K562 (cell line): ENCODE results near the gene SEPTIN2. TPM values are rescaled to one million over a fixed set of nuclear protein-coding genes. Genes with fewer than 3 reads are reported as not detected.

Source experiments
- ARNT ChIP-seq, 2 experiments: fragments of 450-650 bp; IDR thresholded peaks; 2 replicates each; pipeline ENCODE4 v1.6.1; 2016; ENCODE audit warnings: mild to moderate bottlenecking in 1 of 2
- BRD9 ChIP-seq: fragments of 450-650 bp; IDR thresholded peaks from 2 replicates; pipeline ENCODE4 v1.6.1; 2018; ENCODE audit warnings: low read depth; ENCODE audit not compliant: partially characterized antibody
- CHD2 ChIP-seq: IDR thresholded peaks from 2 replicates; pipeline ENCODE4 v1.6.1; 2011; ENCODE audit warnings: low read depth, low read length
- DACH1 ChIP-seq: fragments of 450-650 bp; IDR thresholded peaks from 2 replicates; pipeline ENCODE4 v1.6.1; 2018; ENCODE audit not compliant: partially characterized antibody
- E2F3 ChIP-seq: fragments of 250-450 bp; sonication (Bioruptor Pico); IDR thresholded peaks from 2 replicates; pipeline ENCODE4 v1.4.0; 2020; ENCODE audit warnings: mild to moderate bottlenecking
- FOXA3 ChIP-seq, 2 experiments: fragments of 450-650 bp in 1 of 2; sonication (generic) in 1 of 2; formaldehyde crosslinking; IDR thresholded peaks in 1 of 2; conservative IDR thresholded peaks in 1 of 2; 2 replicates each; pipeline versions ENCODE4 v1.4.0 to v1.8.0; 2020 to 2022; ENCODE audit warnings: mild to moderate bottlenecking in 2 of 2, missing genetic modification reagents in 1 of 2
- FOXK2 ChIP-seq, 2 experiments: fragments of 450-650 bp; IDR thresholded peaks in 1 of 2; conservative IDR thresholded peaks in 1 of 2; 2 replicates each; pipeline ENCODE4 v1.6.1; 2016; ENCODE audit warnings: low read depth in 2 of 2, mild to moderate bottlenecking in 1 of 2
- JUNB ChIP-seq: fragments of 450-650 bp; formaldehyde crosslinking; conservative IDR thresholded peaks from 2 replicates; pipeline ENCODE4 v1.4.0; 2020; ENCODE audit warnings: mild to moderate bottlenecking
- L3MBTL2 ChIP-seq: fragments of 450-650 bp; IDR thresholded peaks from 2 replicates; pipeline ENCODE4 v1.6.1; 2016; ENCODE audit warnings: mild to moderate bottlenecking, moderate library complexity
- MEF2A ChIP-seq: IDR thresholded peaks from 2 replicates; pipeline ENCODE4 v1.6.1; 2011; ENCODE audit warnings: low read depth, mild to moderate bottlenecking, low read length, moderate library complexity; ENCODE audit not compliant: control insufficient read depth
- POLR2AphosphoS5 ChIP-seq: IDR thresholded peaks from 2 replicates; pipeline ENCODE4 v1.6.1; 2011; ENCODE audit warnings: mild to moderate bottlenecking, low read depth, low read length, moderate library complexity; ENCODE audit not compliant: control insufficient read depth, insufficient read depth
- SMAD1 ChIP-seq: fragments of 150-350 bp; IDR thresholded peaks from 2 replicates; pipeline ENCODE4 v1.6.1; 2014; ENCODE audit warnings: low read length, low read depth; ENCODE audit not compliant: partially characterized antibody
- SMARCC2 ChIP-seq: fragments of 450-650 bp; IDR thresholded peaks from 2 replicates; pipeline ENCODE4 v1.6.1; 2017; ENCODE audit warnings: antibody characterized with exemption, moderate library complexity, mild to moderate bottlenecking, low read depth
- SUPT5H ChIP-seq: fragments of 450-650 bp; IDR thresholded peaks from 2 replicates; pipeline ENCODE4 v1.6.1; 2016
- TARDBP ChIP-seq: fragments of 450-650 bp; IDR thresholded peaks from 2 replicates; pipeline ENCODE4 v1.6.1; 2016
- ZKSCAN8 ChIP-seq: fragments of 200-800 bp; sonication (Bioruptor generic); IDR thresholded peaks from 2 replicates; pipeline ENCODE4 v1.6.1; 2016; ENCODE audit warnings: missing genetic modification characterization, missing compliant biosample characterization
- ZNF217 ChIP-seq: sonication (generic); formaldehyde crosslinking; IDR thresholded peaks from 2 replicates; pipeline ENCODE4 v1.8.0; 2022; ENCODE audit warnings: mild to moderate bottlenecking, missing genetic modification reagents
- ZNF224 ChIP-seq: sonication (generic); formaldehyde crosslinking; IDR thresholded peaks from 2 replicates; pipeline ENCODE4 v1.8.0; 2022; ENCODE audit warnings: mild to moderate bottlenecking, missing genetic modification reagents
- polyA plus RNA-seq, 8 experiments: library from polyadenylated mRNA; depleted of rRNA in 4 of 8; stranded (reverse) in 5 of 8; unstranded in 3 of 8; fragments of >200 nt; fragmentation: Nextera tagmentation in 2 of 8; fragmentation: Illumina TruSeq in 1 of 8; extraction: Ambion mirVana in 2 of 8; extraction: Trizol in 1 of 8; gene quantifications; 2 replicates each; pipeline versions ENCODE4 v1.2.1 to v1.2.3, GENCODE V29; 2011 to 2014; ENCODE audit warnings: inconsistent platforms in 1 of 8, missing spikeins in 1 of 8
- total RNA-seq, 7 experiments: library from RNA; depleted of rRNA in 6 of 7; stranded (reverse); fragments of >200 nt in 6 of 7; fragmentation: Illumina TruSeq in 2 of 7; extraction: Trizol in 2 of 7; gene quantifications; 2 replicates each; pipeline versions ENCODE4 v1.2.1 to v1.2.3, GENCODE V29; 2011 to 2021; ENCODE audit warnings: low replicate concordance in 1 of 7
- TF ChIP-seq, protein P1 (sequence below): sonication (generic); formaldehyde crosslinking; IDR thresholded peaks from 2 replicates; pipeline ENCODE4 v1.8.0; 2022; ENCODE audit warnings: mild to moderate bottlenecking, missing genetic modification reagents
- TF ChIP-seq, protein P2 (sequence below), 2 experiments: fragments of 450-650 bp; IDR thresholded peaks; 2 replicates each; pipeline ENCODE4 v1.6.1; 2016
- TF ChIP-seq, protein P3 (sequence below): sonication (generic); formaldehyde crosslinking; IDR thresholded peaks from 2 replicates; pipeline ENCODE4 v1.8.0; 2022; ENCODE audit warnings: missing genetic modification reagents, mild to moderate bottlenecking, moderate library complexity, borderline replicate concordance
- TF ChIP-seq, protein P4 (sequence below): fragments of 450-650 bp; IDR thresholded peaks from 2 replicates; pipeline ENCODE4 v1.6.1; 2016; ENCODE audit warnings: low read depth, mild to moderate bottlenecking, moderate library complexity
- TF ChIP-seq, protein P5 (sequence below): fragments of 450-650 bp; formaldehyde crosslinking; IDR thresholded peaks from 2 replicates; pipeline ENCODE4 v1.4.0; 2020; ENCODE audit warnings: mild to moderate bottlenecking, moderate library complexity

The SEPTIN2 gene
- total and polyA plus RNA-seq, 9 of the 15 experiments (the other 6 are each of a cell fraction or from before 2014, with no cell fraction given): 121 to 367 (median 166) TPM

DNA sequence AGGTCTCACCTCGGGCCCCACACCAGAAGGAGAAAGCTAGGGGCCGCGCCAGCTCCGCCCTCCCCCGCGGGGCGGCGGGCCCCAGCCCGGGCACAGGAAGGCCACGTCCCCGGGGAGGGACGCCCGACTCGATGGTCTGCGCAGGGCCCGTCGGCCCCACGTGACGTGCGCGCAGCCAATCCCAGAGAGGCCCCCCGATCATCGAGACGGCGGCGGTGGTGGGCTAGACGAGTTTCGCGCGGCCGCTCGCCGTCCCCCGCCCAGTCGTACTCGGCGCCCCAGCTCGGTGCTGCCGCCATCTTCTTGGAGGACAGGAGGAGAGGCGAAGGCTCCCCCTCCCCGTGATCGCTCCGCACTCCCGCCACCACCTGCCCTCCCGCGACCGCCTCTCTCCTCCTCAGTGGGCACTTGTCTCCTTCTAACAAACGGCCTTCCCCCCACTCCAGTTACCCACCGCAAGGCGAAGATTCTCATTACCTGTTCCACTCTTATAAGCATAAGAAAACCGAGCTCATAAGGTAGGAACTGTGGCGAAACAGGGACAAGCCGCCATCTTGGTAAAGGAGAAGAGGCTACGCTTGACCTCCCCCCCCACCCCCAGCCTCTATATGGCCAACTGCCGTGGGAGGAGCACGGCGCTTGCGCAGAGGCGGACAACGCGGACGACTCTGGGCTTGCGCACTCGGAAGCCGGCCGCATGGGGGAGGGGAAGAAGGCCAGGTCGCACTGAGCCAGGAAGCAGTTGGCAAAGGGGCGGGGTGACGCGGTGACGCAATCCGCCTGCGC is 439 bp upstream of the SEPTIN2 start, which contains the start of gene HDLBP (continued):
- TF ChIP-seq, protein P1, sequence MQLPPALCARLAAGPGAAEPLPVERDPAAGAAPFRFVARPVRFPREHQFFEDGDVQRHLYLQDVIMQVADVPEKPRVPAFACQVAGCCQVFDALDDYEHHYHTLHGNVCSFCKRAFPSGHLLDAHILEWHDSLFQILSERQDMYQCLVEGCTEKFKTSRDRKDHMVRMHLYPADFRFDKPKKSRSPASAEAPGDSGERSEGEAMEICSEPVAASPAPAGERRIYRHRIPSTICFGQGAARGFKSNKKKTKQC (CRISPR knock-in tag): peak; percentile 73; the same call in 1 of the 2 replicates
- TF ChIP-seq ZNF224 (no peak), FOXK2 (conservative IDR thresholded peaks at IDR 0.05 in 1 of 2, IDR thresholded peaks at IDR 0.05 in 1 of 2; ENCODE audit: low read depth in 2 of 2) (peak; percentile 34 to 46; a peak in 1 of 4 replicates), SUPT5H (peak; percentile 90), ZNF217 (CRISPR knock-in tag) (no peak), BRD9 (peak; percentile 83), TARDBP (no peak), ARNT (IDR thresholded peaks at IDR 0.05) (peak in 1 of 2 experiments; percentile 65; a peak in 1 of 4 replicates), DACH1 (no peak), POLR2AphosphoS5 (peak; percentile 51), FOXA3 (CRISPR knock-in tag; conservative IDR thresholded peaks at IDR 0.05 in 1 of 2, IDR thresholded peaks at IDR 0.05 in 1 of 2) (no peak), JUNB (CRISPR knock-in tag) (no peak), L3MBTL2 (peak; percentile 71; the same call in 1 of the 2 replicates), SMAD1 (no peak), CHD2 (peak; percentile 56; the same call in 1 of the 2 replicates), SMARCC2 (no peak), ZKSCAN8 (CRISPR knock-in tag) (no peak), E2F3 (CRISPR knock-in tag) (peak; percentile 47; the same call in 1 of the 2 replicates), MEF2A (no peak)
- TF ChIP-seq, protein P2, sequence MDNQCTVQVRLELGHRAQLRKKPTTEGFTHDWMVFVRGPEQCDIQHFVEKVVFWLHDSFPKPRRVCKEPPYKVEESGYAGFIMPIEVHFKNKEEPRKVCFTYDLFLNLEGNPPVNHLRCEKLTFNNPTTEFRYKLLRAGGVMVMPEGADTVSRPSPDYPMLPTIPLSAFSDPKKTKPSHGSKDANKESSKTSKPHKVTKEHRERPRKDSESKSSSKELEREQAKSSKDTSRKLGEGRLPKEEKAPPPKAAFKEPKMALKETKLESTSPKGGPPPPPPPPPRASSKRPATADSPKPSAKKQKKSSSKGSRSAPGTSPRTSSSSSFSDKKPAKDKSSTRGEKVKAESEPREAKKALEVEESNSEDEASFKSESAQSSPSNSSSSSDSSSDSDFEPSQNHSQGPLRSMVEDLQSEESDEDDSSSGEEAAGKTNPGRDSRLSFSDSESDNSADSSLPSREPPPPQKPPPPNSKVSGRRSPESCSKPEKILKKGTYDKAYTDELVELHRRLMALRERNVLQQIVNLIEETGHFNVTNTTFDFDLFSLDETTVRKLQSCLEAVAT (IDR thresholded peaks at IDR 0.05): peak in 1 of 2 experiments; percentile 58; a peak in 2 of 4 replicates
- TF ChIP-seq, protein P3, sequence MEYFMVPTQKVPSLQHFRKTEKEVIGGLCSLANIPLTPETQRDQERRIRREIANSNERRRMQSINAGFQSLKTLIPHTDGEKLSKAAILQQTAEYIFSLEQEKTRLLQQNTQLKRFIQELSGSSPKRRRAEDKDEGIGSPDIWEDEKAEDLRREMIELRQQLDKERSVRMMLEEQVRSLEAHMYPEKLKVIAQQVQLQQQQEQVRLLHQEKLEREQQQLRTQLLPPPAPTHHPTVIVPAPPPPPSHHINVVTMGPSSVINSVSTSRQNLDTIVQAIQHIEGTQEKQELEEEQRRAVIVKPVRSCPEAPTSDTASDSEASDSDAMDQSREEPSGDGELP (CRISPR knock-in tag): peak; percentile 69
- TF ChIP-seq, protein P4, sequence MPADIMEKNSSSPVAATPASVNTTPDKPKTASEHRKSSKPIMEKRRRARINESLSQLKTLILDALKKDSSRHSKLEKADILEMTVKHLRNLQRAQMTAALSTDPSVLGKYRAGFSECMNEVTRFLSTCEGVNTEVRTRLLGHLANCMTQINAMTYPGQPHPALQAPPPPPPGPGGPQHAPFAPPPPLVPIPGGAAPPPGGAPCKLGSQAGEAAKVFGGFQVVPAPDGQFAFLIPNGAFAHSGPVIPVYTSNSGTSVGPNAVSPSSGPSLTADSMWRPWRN: no peak; the same call in 1 of the 2 replicates
- TF ChIP-seq, protein P5, sequence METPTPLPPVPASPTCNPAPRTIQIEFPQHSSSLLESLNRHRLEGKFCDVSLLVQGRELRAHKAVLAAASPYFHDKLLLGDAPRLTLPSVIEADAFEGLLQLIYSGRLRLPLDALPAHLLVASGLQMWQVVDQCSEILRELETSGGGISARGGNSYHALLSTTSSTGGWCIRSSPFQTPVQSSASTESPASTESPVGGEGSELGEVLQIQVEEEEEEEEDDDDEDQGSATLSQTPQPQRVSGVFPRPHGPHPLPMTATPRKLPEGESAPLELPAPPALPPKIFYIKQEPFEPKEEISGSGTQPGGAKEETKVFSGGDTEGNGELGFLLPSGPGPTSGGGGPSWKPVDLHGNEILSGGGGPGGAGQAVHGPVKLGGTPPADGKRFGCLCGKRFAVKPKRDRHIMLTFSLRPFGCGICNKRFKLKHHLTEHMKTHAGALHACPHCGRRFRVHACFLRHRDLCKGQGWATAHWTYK (CRISPR knock-in tag): 0 out of 2 replicates have a peak, but pooled peaks have one; percentile 16
